AG04449 (cell line): ENCODE data around the gene TTC33.
A peak's percentile ranks its signal among the peaks of the same experiment; 100 is the strongest.
"Not testable (repeated sequence)": the region's sequence is repeated elsewhere in the genome, so short reads cannot be mapped to it uniquely, and the experiment has no call there.

Experiments used
- CTCF ChIA-PET: fragments of 350-600 bp; formaldehyde crosslinking; extraction: SDS; loops from one replicate; lab custom pipeline; 2021; ENCODE audit warnings: antibody characterized with exemption; lab: Yijun Ruan, JAX
- POLR2A ChIA-PET: fragments of 400-600, 350-600 bp; formaldehyde crosslinking; extraction: SDS; loops from one replicate; lab custom pipeline; 2020; ENCODE audit warnings: antibody characterized with exemption, inconsistent platforms; lab: Yijun Ruan, JAX
- DNase-seq: peaks from one replicate; pipeline ENCODE4 v3.0.0-alpha.2; 2010; ENCODE audit warnings: low read depth, low spot score
- H3K4me3 ChIP-seq: 2 replicates; pipeline ENCODE4 v1.5.1; 2011; ENCODE audit warnings: low read depth, mild to moderate bottlenecking, control low read depth, low read length
- TF ChIP-seq, protein P1 (sequence below): IDR thresholded peaks from one replicate; pipeline ENCODE4 v1.5.1; 2011; ENCODE audit warnings: mild to moderate bottlenecking, moderate library complexity, low read length, control low read depth, inconsistent platforms; ENCODE audit not compliant: insufficient read depth; ENCODE audit errors: missing control alignments

Gene TTC33

DNA sequence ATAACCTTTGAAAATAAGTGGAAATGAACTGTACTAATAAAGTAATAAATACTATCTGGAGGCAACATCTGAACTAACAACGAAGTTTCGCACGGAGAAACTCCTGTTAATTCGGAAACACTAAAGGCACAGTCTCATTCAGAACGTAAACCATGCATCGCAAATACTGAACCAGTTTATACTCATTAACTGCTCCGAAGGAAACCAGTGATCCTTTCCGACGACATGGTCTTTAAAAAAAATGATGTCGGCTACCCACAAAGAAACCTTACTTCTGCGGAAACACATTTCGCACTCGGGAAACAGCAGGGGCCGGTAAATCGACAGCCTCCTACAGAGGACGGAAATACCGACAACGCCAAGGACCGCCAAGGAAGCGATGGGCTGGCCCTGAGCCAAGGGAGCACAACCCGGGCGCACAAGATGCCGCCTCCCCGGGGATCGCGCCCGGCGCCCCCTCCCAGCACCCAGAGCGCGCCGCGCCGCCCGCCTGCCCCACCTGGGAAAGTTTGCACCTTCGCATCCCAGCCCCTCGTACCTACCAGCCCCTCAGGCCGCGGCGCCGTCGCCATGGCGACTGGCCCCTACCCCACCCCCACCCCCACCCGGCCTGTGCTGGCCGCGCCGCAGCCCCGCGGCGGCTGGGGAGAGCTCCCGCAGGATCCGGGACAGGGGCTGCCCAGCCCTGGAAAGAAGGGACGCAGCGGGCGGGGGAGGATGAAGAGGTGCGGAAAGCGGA is 41.7 kb upstream of the TTC33 start:
- no peak for DNase-seq
- TF ChIP-seq, protein P1, sequence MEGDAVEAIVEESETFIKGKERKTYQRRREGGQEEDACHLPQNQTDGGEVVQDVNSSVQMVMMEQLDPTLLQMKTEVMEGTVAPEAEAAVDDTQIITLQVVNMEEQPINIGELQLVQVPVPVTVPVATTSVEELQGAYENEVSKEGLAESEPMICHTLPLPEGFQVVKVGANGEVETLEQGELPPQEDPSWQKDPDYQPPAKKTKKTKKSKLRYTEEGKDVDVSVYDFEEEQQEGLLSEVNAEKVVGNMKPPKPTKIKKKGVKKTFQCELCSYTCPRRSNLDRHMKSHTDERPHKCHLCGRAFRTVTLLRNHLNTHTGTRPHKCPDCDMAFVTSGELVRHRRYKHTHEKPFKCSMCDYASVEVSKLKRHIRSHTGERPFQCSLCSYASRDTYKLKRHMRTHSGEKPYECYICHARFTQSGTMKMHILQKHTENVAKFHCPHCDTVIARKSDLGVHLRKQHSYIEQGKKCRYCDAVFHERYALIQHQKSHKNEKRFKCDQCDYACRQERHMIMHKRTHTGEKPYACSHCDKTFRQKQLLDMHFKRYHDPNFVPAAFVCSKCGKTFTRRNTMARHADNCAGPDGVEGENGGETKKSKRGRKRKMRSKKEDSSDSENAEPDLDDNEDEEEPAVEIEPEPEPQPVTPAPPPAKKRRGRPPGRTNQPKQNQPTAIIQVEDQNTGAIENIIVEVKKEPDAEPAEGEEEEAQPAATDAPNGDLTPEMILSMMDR: no peak
- H3K4me3 ChIP-seq: peak overlapping the region; percentile 95
- POLR2A ChIA-PET: interaction anchor here (0.7 to 1.5 kb wide), 2 partner anchors 9 to 11 kb away, joined by 3 to 4 read pairs; no protein-coding TSS in a partner anchor
- CTCF ChIA-PET: interaction anchor here (0.7 to 1.6 kb wide), 4 partner anchors 13 to 37 kb away, joined by 3 to 4 read pairs (median 4); no protein-coding TSS in a partner anchor

DNA sequence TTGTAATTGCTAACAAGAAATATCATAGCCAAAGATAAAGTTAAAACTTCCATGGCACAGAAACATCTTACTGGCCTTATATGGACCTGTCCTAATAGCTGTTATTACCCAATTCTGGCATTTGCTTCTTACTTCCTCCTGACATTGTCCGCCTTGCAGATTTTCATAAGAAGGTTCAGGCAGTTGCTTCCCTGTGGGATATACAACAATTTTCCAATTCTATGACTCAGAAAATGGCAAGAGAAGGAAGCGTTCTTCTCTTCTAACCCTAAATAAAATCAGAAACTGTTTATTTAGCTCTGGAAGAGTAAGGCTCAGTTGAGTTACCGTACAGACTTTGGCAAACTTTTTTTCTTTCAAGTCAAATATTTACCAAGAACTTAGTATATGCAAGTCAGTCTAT is 40.7 kb upstream of the TTC33 start:
- ChIA-PET POLR2A (no interaction called here), CTCF (interaction anchor here (0.9 to 1.6 kb wide), 3 partner anchors 12 to 27 kb away, joined by 3 to 4 read pairs (median 4); no protein-coding TSS in a partner anchor)
- H3K4me3 ChIP-seq: peak overlapping the region; percentile 95
- TF ChIP-seq, protein P1: no peak
- DNase-seq: no peak

DNA sequence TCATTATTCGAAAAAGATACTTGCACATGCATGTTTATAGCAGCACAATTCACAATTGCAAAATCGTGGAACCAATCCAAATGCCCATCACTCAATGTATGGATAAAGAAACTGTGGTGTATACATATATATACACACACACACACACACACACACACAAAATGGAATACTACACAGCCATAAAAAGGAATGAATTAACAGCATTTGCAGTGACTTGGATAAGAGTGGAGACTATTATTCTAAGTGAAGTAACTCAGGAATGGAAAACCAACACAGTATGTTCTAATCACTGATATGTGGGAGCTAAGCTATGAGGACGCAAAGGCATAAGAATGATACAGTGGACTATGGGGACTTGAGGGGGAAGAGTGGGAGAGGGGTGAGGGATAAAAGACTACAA is 39.1 kb upstream of the TTC33 start:
- DNase-seq, H3K4me3 ChIP-seq, POLR2A ChIA-PET: not testable (repeated sequence)
- CTCF ChIA-PET: interaction anchor here (0.7 to 1.4 kb wide), 3 partner anchors 12 to 1441 kb away, joined by 3 to 4 read pairs (median 3); no protein-coding TSS in a partner anchor

DNA sequence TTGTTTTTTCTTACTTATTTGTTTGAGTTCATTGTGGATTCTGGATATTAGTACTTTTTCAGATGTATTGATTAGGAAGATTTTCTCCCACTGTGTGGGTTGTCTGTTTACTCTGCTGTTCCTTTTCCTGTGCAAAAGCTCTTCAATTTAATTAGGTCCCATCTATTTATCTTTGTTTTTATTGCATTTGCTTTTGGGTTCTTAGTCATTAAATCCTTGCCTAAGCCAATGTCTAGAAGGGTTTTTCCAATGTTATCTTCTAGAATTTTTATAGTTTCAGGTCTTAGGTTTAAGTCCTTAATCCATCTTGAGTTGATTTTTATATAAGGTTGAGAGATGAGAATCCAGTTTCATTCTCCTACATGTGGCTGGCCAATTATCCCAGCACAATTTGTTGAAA is 38.6 kb upstream of the TTC33 start:
- POLR2A ChIA-PET, H3K4me3 ChIP-seq, DNase-seq: not testable (repeated sequence)
- CTCF ChIA-PET: interaction anchor here (0.7 to 1.4 kb wide), 3 partner anchors 12 to 1440 kb away, joined by 3 to 4 read pairs (median 3); no protein-coding TSS in a partner anchor

DNA sequence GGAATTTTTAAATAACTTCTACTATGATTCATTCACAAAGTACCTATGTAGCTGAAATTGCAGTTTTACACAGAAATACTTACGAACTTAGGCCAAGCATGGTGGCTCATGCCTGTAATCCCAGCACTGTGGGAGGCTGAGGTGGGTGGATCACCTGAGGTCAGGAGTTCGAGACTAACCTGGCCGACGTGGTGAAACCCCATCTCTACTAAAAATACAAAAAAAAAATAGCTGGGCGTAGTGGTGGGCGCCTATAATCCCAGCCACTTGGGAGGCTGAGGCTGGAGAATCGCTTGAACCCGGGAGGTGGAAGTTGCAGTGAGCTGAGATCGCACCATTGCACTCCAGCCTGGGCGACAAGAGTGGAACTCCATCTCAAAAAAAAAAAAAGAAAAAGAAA is 36.9 kb upstream of the TTC33 start:
- DNase-seq, CTCF ChIA-PET, H3K4me3 ChIP-seq: not testable (repeated sequence)
- POLR2A ChIA-PET: interaction anchor here (0.7 kb wide), 1 partner anchor 38 kb away, joined by 4 read pairs; no protein-coding TSS in a partner anchor

DNA sequence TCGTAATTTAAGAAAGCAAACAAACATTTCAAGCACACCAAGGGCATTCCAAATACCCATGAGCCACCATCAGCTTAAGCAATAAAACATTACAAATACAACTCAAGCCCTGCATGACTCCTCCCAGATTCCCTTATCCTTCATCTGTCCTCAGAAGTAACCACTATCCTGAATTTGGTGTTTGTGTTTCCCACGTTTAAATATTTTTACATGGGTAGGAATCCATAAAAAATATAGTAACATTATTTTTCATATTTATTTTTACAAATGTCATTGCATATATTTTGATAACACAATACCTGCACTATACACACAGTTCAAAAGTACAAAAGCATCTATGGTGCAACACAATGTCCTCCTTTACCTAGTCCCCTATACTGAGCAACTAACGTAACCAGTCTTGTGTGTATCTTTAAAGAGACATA is 36.0 kb upstream of the TTC33 start:
- CTCF ChIA-PET: interaction anchor here (0.9 kb wide), 1 partner anchor 34 kb away, joined by 3 read pairs; no protein-coding TSS in a partner anchor
- TF ChIP-seq, protein P1: no peak
- POLR2A ChIA-PET: no interaction called here
- H3K4me3 ChIP-seq: no peak overlapping the region
- no peak for DNase-seq

DNA sequence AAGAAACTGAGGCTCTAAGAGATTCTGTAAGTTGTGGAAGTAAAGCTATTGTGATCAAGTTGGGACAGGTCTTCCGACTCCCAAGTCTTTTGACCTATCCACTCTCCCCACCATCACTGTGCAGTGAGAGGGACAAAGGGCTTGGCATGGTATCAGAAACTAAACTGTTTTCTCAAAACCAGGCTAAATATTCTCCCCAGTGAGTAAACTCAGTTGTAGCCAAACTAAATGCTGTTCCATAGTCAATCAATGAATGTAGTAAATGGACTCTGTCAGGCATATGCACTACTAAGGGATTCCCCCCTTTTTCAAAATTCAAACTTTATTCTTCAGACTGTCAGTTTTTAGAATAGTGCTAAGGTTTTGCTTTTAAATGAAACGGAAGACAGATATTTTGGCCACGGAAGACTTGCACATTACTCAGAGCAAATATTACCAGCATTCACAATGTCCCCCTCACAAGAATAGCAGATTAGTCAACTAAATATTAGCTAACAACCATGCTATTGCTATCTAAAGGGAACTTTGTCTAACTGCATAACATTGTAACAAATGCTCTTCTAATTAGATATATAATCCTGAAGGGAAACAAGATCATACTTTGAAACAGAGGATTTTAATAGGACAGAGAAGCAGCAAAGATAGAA is 35.3 kb upstream of the TTC33 start:
- ChIA-PET POLR2A (no interaction called here), CTCF (interaction anchor here (0.9 kb wide), 1 partner anchor 35 kb away, joined by 3 read pairs; no protein-coding TSS in a partner anchor)
- no peak overlapping the region for H3K4me3 ChIP-seq
- TF ChIP-seq, protein P1: no peak
- DNase-seq: no peak

DNA sequence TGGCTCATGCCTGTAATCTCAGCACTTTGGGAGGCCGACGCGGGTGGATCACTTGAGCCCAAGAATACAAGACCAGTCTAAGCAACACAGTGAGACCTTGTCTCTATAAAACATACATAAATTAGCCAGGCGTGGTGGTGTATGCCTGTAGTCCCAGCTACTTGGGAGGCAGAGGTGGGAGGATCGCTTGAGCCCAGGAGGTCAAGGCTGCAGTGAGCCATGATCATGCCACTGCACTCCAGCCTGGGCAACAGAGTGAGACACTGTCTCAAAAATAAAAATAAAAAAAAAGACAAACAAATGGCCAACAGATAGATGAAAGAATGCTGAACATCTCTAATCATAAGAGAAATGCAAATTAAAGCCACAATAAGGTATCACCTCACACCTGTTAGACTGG is 33.2 kb upstream of the TTC33 start:
- DNase-seq, H3K4me3 ChIP-seq, POLR2A ChIA-PET: not testable (repeated sequence)
- CTCF ChIA-PET: interaction anchor here (1.4 to 1.8 kb wide), 2 partner anchors 11 to 16 kb away, joined by 5 read pairs; no protein-coding TSS in a partner anchor
